Left renal pelvis (tissue), 4 donors: ENCODE results near the gene CCL25. TPM values are rescaled to one million over a fixed set of nuclear protein-coding genes. Genes with fewer than 3 reads are reported as not detected.

Experiments
- DNase-seq, 4 donors: peaks; one replicate each; pipeline ENCODE4 v3.0.0-alpha.2; 2013; ENCODE audit warnings: low read depth in 4 of 4, low spot score in 3 of 4
- polyA plus RNA-seq, 4 donors: library from polyadenylated mRNA; unstranded; fragments of 120-200 nt; gene quantifications; one replicate each; pipeline ENCODE4 v1.2.1, GENCODE V29; 2013; ENCODE audit not compliant: insufficient read length in 4 of 4

The CCL25 gene
- polyA plus RNA-seq, 4 donors, result 0.29 to 0.47 (median 0.39) TPM

DNA sequence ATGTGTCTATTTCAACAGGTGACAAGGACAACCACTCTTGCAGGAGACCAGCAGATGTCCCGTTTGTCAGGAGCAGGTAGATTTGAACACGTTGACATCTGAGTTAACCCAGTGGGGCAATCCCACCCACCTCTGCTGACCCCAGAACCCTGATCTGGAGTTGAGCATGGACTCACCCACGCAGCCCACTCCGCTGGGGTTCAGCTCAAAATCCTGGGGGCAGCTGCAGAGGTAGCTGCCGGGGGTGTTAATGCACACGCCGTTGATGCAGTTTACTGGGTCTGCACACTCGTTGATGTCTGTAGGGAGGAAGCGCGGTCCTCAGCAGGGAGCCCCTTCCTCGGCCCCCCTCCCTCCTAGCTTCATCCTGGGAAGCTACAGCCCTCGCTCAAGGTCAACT is 56.9 kb downstream of the CCL25 start:
- no peak for DNase-seq

DNA sequence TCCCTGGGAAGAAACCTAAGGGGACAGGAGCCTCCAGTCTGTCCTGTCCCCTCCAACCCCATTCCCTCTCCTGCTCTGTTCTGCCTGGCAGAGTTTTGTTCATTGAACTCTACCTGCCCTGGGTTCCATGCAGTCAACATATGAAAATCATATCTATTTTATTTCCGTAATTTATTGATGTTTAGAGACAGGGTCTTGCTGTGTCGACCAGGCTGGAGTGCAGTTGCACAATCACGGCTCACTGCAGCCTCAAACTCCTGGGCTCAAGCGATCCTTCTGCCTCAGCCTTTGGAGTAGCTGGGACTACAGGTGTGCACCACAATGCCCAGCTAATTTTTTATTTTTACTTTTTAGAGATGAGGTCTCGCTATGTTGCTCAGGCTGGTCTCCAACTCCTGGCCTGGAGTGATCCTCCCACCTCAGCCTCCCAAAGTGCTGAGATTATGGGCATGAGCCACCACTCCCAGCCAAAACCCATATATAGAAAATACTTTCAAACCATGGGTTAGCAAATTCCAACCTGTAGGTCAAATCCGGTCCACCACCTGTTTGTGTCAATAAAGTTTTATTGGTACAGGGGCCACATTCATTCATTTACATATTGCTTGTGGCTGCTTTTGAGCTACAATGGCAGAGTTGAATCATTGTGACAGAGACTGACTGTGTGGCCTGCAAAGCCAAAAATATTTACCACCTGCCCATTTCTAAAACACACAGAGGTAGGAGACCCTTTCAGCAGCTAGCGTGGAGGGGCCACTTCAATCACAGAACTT is 57.5 kb downstream of the CCL25 start:
- no peak for DNase-seq

GRCh38 chr19:8110931-8111330 is 58.4 kb downstream of the CCL25 start:
- DNase-seq, result no peak

DNA sequence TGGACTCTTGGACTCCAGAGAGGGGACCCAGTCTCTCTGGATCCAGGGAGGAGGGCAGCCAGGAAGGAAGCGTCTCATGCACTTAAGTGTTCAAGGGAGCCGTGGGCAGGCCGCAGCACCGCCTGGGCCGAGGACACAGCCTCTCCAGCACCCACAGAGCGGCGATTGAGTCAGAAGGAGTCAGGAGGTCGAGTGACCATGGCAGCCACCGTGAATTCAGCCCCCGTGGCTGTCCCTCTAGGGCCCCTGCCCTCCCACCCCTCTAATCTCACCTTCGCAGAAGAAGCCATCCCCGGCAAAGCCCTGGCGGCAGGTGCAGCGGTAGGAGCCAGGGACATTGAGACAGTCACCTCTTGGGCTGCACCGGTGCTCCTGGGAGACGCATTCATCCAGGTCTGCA is 58.8 kb downstream of the CCL25 start:
- DNase-seq, result no peak

Other genes with a start within 250 kb of the CCL25 start
- gene EVI5L, start 222.5 kb upstream of the CCL25 start, polyA plus RNA-seq, result 10 to 100 TPM; 14.0 to 18.7 (median 16.1) TPM
- 1 to 10 TPM; 3.5 to 9.9 (median 6.8) TPM for gene PRR36, start 178.4 kb upstream of the CCL25 start, polyA plus RNA-seq
- gene LRRC8E, start 164.2 kb upstream of the CCL25 start, polyA plus RNA-seq, result 1 to 10 TPM in 3 of 4 donors, under 1 TPM in 1; 0.46 to 3.2 (median 2.1) TPM
- gene MAP2K7, start 148.9 kb upstream of the CCL25 start, polyA plus RNA-seq, result 10 to 100 TPM; 20.8 to 41.9 (median 24.8) TPM
- under 1 TPM in 3 of 4 donors, not detected in 1; 0.24 to 0.60 (median 0.59) TPM for gene TGFBR3L, start 137.9 kb upstream of the CCL25 start, polyA plus RNA-seq
- 10 to 100 TPM; 13.6 to 20.9 (median 16.1) TPM for gene SNAPC2, start 132.4 kb upstream of the CCL25 start, polyA plus RNA-seq
- 10 to 100 TPM; 11.6 to 34.1 (median 13.9) TPM for gene CTXN1, start 126.6 kb upstream of the CCL25 start, polyA plus RNA-seq
- gene TIMM44, start 109.1 kb upstream of the CCL25 start, polyA plus RNA-seq, result 10 to 100 TPM; 31.1 to 61.0 (median 42.3) TPM
- 10 to 100 TPM; 66.7 to 94.5 (median 85.1) TPM for gene ELAVL1, start 47.1 kb upstream of the CCL25 start, polyA plus RNA-seq
- gene FBN3, start 96.8 kb downstream of the CCL25 start, polyA plus RNA-seq, result 10 to 100 TPM; 19.5 to 61.6 (median 46.2) TPM
- gene CERS4, start 156.6 kb downstream of the CCL25 start, polyA plus RNA-seq, result 10 to 100 TPM; 24.7 to 52.6 (median 37.5) TPM